ENCODE data around the gene ACSM6.

Gene ACSM6

GRCh38 chr10:95235676-95236067 is 41.6 kb downstream of the ACSM6 start:
- TF ChIP-seq FOXP2 (optimal IDR thresholded peaks at IDR 0.05; ENCODE audit: borderline replicate concordance, extremely low read depth, extremely low read length, insufficient read depth) (no peak), SIN3A (IDR thresholded peaks at IDR 0.05; ENCODE audit: borderline replicate concordance, insufficient read depth, low read length) (no peak)

DNA sequence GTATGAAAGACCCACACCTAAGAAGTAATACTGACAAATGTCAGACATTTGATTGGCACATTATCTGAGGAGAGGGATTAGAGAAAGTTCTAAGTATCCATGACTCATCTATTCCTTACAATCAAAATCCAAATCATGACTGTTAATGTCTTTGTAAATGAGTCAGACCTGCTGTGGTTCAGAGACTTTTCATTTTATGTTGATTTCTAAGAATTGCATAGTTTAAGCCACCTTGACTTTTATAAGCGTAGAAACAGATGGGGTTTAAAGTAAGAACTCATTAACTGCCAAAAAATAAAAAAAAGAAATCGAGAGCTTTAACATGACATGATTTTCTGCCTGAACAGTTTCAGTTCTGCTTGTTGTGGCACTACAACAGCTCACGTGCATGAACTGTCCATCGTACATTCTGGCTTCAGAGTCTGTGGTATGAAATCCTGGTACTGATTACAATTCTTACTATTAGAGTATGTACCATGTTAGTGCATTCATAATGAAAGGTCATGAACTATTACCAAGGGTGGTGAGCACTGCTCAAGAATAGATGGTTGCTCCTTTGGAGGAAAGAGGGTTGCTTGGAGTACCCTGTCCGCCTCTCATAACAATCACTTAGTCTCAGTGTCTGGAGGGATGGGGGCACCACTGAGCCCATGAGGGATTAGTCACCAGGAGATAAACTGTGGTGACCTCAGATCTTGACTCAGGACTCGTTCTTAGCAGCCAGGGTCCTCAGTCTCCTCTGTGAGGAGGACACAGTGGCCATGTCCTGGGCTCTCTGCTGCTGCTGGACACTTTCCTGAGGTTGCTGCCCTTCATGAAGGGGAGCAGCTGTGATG is 42.2 kb downstream of the ACSM6 start:
- TF ChIP-seq SIN3A (IDR thresholded peaks at IDR 0.05; ENCODE audit: borderline replicate concordance, insufficient read depth, low read length) (no peak), REST (IDR thresholded peaks at IDR 0.05; ENCODE audit: insufficient read depth in 1 of 2, low read depth in 2 of 2, low read length in 2 of 2) (no peak), FOXP2 (optimal IDR thresholded peaks at IDR 0.05; ENCODE audit: borderline replicate concordance, extremely low read depth, extremely low read length, insufficient read depth) (no peak), TAF1 (IDR thresholded peaks at IDR 0.05; ENCODE audit: borderline replicate concordance, insufficient read depth, low read length) (no peak), POLR2AphosphoS5 (IDR thresholded peaks at IDR 0.05; ENCODE audit: low read depth, low read length) (no peak)

GRCh38 chr10:95237376-95238170 is 43.5 kb downstream of the ACSM6 start:
- TF ChIP-seq FOXP2 (optimal IDR thresholded peaks at IDR 0.05; ENCODE audit: borderline replicate concordance, extremely low read depth, extremely low read length, insufficient read depth): no peak
- TF ChIP-seq TAF1 (IDR thresholded peaks at IDR 0.05; ENCODE audit: borderline replicate concordance, insufficient read depth, low read length): no peak
- TF ChIP-seq SIN3A (IDR thresholded peaks at IDR 0.05; ENCODE audit: borderline replicate concordance, insufficient read depth, low read length): no peak
- no peak for TF ChIP-seq POLR2AphosphoS5 (IDR thresholded peaks at IDR 0.05; ENCODE audit: low read depth, low read length)
- no peak for TF ChIP-seq REST (IDR thresholded peaks at IDR 0.05; ENCODE audit: insufficient read depth in 1 of 2, low read depth in 2 of 2, low read length in 2 of 2)

DNA sequence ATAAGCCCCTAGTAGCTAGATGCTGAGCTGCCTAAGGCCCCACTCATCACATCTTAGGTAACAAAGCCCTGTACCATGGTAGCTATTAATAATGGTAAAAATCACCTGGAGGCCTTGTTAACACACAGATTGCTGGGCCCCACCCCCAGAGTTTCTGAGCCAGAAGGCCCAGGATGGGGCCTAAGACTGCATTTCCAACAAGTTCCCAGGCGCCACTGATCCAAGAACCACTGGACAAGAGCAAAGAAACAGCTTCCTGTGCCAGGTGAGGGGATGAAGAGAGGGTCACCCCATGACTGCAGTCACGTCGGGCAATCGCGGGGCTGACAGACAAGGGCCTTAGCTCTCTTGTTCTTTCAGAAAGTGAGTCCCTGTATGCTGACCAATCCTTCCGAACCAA is 46.8 kb downstream of the ACSM6 start:
- no peak for TF ChIP-seq POLR2AphosphoS5 (IDR thresholded peaks at IDR 0.05; ENCODE audit: low read depth, low read length)
- no peak for TF ChIP-seq REST (IDR thresholded peaks at IDR 0.05; ENCODE audit: insufficient read depth in 1 of 2, low read depth in 2 of 2, low read length in 2 of 2)
- TF ChIP-seq FOXP2 (optimal IDR thresholded peaks at IDR 0.05; ENCODE audit: borderline replicate concordance, extremely low read depth, extremely low read length, insufficient read depth): no peak
- TF ChIP-seq TAF1 (IDR thresholded peaks at IDR 0.05; ENCODE audit: borderline replicate concordance, insufficient read depth, low read length): no peak
- TF ChIP-seq SIN3A (IDR thresholded peaks at IDR 0.05; ENCODE audit: borderline replicate concordance, insufficient read depth, low read length): no peak

DNA sequence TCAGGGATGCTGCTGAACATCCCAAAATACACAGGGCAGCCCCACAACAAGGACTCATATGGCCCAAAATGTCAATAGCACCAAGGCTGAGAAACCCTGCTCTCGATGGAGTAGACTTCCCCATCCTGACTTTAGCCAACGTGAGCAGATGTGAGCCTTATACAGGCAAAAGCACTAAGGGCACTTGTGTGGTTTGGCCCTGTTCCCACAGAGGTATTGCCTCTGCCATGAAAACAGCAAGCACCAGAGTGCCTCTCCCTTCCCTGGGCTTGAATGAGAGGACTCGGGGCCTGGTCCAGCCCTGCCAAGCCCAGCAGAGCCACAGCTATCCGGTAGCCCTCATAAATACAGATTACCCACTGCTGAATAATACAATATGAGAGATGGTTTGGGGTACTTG is 47.5 kb downstream of the ACSM6 start:
- no peak for TF ChIP-seq TAF1 (IDR thresholded peaks at IDR 0.05; ENCODE audit: borderline replicate concordance, insufficient read depth, low read length)
- no peak for TF ChIP-seq SIN3A (IDR thresholded peaks at IDR 0.05; ENCODE audit: borderline replicate concordance, insufficient read depth, low read length)
- no peak for TF ChIP-seq REST (IDR thresholded peaks at IDR 0.05; ENCODE audit: insufficient read depth in 1 of 2, low read depth in 2 of 2, low read length in 2 of 2)
- no peak for TF ChIP-seq POLR2AphosphoS5 (IDR thresholded peaks at IDR 0.05; ENCODE audit: low read depth, low read length)
- TF ChIP-seq FOXP2 (optimal IDR thresholded peaks at IDR 0.05; ENCODE audit: borderline replicate concordance, extremely low read depth, extremely low read length, insufficient read depth): no peak
